HepG2 (cell line): ENCODE measurements around the gene SEC61B. TPM values are rescaled to one million over a fixed set of nuclear protein-coding genes. Genes with fewer than 3 reads are reported as not detected.

ENCODE experiments used
- CHD2 ChIP-seq: IDR thresholded peaks from 2 replicates; pipeline ENCODE4 v1.6.1; 2011; ENCODE audit warnings: low read depth, low read length, improper control_type of control experiment
- EZH2 ChIP-seq: conservative IDR thresholded peaks from 2 replicates; pipeline ENCODE4 v1.6.1; 2012; ENCODE audit warnings: mild to moderate bottlenecking, low read depth, low read length, moderate library complexity
- HNF1A ChIP-seq, 2 experiments: sonication (generic) in 1 of 2; formaldehyde crosslinking in 1 of 2; IDR thresholded peaks; 2 replicates each; pipeline versions ENCODE4 v1.4.0 to v1.6.1; 2016 to 2020; ENCODE audit warnings: borderline replicate concordance in 1 of 2, low read depth in 1 of 2, mild to moderate bottlenecking in 1 of 2, missing genetic modification reagents in 1 of 2
- HOXA9 ChIP-seq: sonication (generic); formaldehyde crosslinking; IDR thresholded peaks from 2 replicates; pipeline ENCODE4 v1.8.1; 2022; ENCODE audit warnings: missing genetic modification reagents, mild to moderate bottlenecking, moderate library complexity, borderline replicate concordance
- IRX3 ChIP-seq: sonication (generic); formaldehyde crosslinking; IDR thresholded peaks from 2 replicates; pipeline ENCODE4 v1.8.1; 2023; ENCODE audit warnings: mild to moderate bottlenecking, low read depth, missing genetic modification reagents, borderline replicate concordance
- KDM5A ChIP-seq: fragments of 200-600 bp; sonication (generic); IDR thresholded peaks from 2 replicates; pipeline ENCODE4 v1.7.0; 2018; ENCODE audit warnings: antibody characterized with exemption, mild to moderate bottlenecking, low read length, borderline replicate concordance
- MLLT10 ChIP-seq: sonication (generic); formaldehyde crosslinking; IDR thresholded peaks from 2 replicates; pipeline ENCODE4 v1.4.0; 2020; ENCODE audit warnings: missing genetic modification reagents
- MXD3 ChIP-seq: IDR thresholded peaks from 2 replicates; pipeline ENCODE4 v1.6.1; 2016; ENCODE audit warnings: mild to moderate bottlenecking, missing biosample characterization, missing genetic modification reagents
- NCOA2 ChIP-seq: sonication (generic); formaldehyde crosslinking; IDR thresholded peaks from 2 replicates; pipeline ENCODE4 v1.8.0; 2022; ENCODE audit warnings: inconsistent platforms
- SIN3A ChIP-seq: IDR thresholded peaks from 2 replicates; pipeline ENCODE4 v1.6.1; 2011; ENCODE audit warnings: low read depth, mild to moderate bottlenecking, control low read depth, low read length, borderline replicate concordance
- TBX2 ChIP-seq: sonication (generic); formaldehyde crosslinking; IDR thresholded peaks from 2 replicates; pipeline ENCODE4 v1.5.0; 2020; ENCODE audit warnings: missing genetic modification reagents, mild to moderate bottlenecking, borderline replicate concordance
- TFE3 ChIP-seq: IDR thresholded peaks from 2 replicates; pipeline ENCODE4 v1.6.1; 2016
- ZBTB21 ChIP-seq: sonication (generic); formaldehyde crosslinking; IDR thresholded peaks from 2 replicates; pipeline ENCODE4 v1.4.0; 2020; ENCODE audit warnings: missing genetic modification reagents
- ZFP90 ChIP-seq: sonication (generic); formaldehyde crosslinking; IDR thresholded peaks from 2 replicates; pipeline ENCODE4 v1.8.0; 2022; ENCODE audit warnings: missing genetic modification reagents, mild to moderate bottlenecking, inconsistent platforms, borderline replicate concordance
- ZNF430 ChIP-seq: sonication (generic); formaldehyde crosslinking; IDR thresholded peaks from 2 replicates; pipeline ENCODE4 v1.9.0; 2021; ENCODE audit warnings: mild to moderate bottlenecking, missing genetic modification reagents
- ZNF577 ChIP-seq: sonication (generic); formaldehyde crosslinking; IDR thresholded peaks from 2 replicates; pipeline ENCODE4 v1.4.0; 2020; ENCODE audit warnings: mild to moderate bottlenecking, low read depth, missing genetic modification reagents, borderline replicate concordance
- ZNF782 ChIP-seq: sonication (generic); formaldehyde crosslinking; IDR thresholded peaks from 2 replicates; pipeline ENCODE4 v1.4.0; 2020; ENCODE audit warnings: missing genetic modification reagents, mild to moderate bottlenecking, borderline replicate concordance
- polyA plus RNA-seq, 8 experiments: library from polyadenylated mRNA; depleted of rRNA in 3 of 8; stranded (reverse) in 7 of 8; unstranded in 1 of 8; fragments of >200 nt; fragmentation: Illumina TruSeq in 4 of 8; extraction: Trizol in 4 of 8; gene quantifications; 2 replicates each; pipeline versions ENCODE4 v1.2.1 to v1.2.3, GENCODE V29; 2011 to 2016; ENCODE audit warnings: low read depth in 4 of 8, missing spikeins in 1 of 8, mixed read lengths in 1 of 8; ENCODE audit not compliant: insufficient read depth in 1 of 8
- total RNA-seq, 5 experiments: library from RNA; depleted of rRNA; stranded (reverse); fragments of >200 nt; fragmentation: Illumina TruSeq; extraction: Trizol; gene quantifications; 2 replicates each; pipeline ENCODE4 v1.2.3, GENCODE V29; 2016; ENCODE audit warnings: low read depth in 1 of 5

Gene SEC61B
- total and polyA plus RNA-seq, 2 of the 13 experiments (the other 11 are each of a cell fraction or from before 2014, with no cell fraction given) = 191 to 368 TPM

DNA sequence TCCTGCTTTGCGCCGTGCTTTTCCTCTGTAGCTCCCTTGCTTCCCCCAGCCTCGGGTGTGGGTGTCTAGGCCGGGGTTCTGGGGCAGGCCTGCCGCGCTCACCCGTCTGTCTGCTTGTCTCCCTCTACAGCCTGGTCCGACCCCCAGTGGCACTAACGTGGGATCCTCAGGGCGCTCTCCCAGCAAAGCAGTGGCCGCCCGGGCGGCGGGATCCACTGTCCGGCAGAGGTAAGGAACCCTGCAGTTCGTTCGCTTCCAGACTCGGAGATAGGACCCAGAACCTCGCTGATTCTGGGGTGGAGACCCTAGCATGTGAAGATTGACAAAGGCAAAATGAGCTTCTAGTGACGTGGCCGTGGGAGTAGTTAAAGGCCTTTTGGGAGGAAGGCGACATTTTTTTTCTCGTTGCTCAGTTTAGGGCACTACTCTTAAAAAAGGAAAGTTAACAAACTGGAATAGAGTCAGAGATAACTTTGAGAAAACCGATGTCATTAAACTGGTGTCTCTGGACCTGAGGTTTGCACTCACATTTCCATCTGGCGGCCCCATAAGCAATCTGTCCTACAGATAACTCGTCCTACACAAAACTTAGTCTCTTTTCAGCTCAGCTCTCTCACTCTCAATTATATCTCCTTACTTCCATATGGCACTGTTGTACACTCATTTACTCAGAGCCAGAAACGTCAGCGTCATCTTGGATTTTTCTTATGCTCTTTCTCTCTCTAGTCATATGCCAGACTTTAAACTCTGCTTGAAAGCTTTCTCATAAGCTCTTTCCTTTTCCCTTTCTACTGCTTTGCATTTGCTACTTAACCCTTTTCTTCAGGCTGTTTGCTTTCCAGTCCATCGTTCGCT lies 561 bp downstream of the SEC61B start (continued):
- no peak for TF ChIP-seq MLLT10 (CRISPR knock-in tag)
- TF ChIP-seq SIN3A = 0 out of 2 replicates have a peak, but pooled peaks have one; percentile 11
- no peak for TF ChIP-seq HOXA9
- TF ChIP-seq TBX2 (CRISPR knock-in tag) = no peak
- 0 out of 2 replicates have a peak, but pooled peaks have one; percentile 2 for TF ChIP-seq ZBTB21 (CRISPR knock-in tag)
- peak; percentile 65; the same call in 1 of the 2 replicates for TF ChIP-seq ZNF430
- no peak for TF ChIP-seq MXD3 (CRISPR knock-in tag)
- peak; percentile 69; the same call in 1 of the 2 replicates for TF ChIP-seq ZNF782 (CRISPR knock-in tag)
- TF ChIP-seq NCOA2 (CRISPR knock-in tag) = 0 out of 2 replicates have a peak, but pooled peaks have one; percentile 14
- 0 out of 2 replicates have a peak, but pooled peaks have one; percentile 57 for TF ChIP-seq ZNF577 (CRISPR knock-in tag)
- no peak for TF ChIP-seq IRX3
- TF ChIP-seq KDM5A = peak; percentile 80; the same call in 1 of the 2 replicates
- no peak for TF ChIP-seq TFE3
- no peak for TF ChIP-seq HNF1A (IDR thresholded peaks at IDR 0.05; ENCODE audit: low read depth)
- no peak for TF ChIP-seq HNF1A (CRISPR knock-in tag; IDR thresholded peaks at IDR 0.05; ENCODE audit: borderline replicate concordance)
- no peak; the same call in 1 of the 2 replicates for TF ChIP-seq ZFP90 (CRISPR knock-in tag)
- no peak for TF ChIP-seq CHD2
- TF ChIP-seq EZH2 = no peak
